Ishikawa (cell line): ENCODE results near the gene TTLL1.
A peak's percentile ranks its signal among the peaks of the same experiment; 100 is the strongest.

Experiments
- CEBPB ChIP-seq: IDR thresholded peaks from 2 replicates; pipeline ENCODE4 v1.6.1; 2012
- CREB1 ChIP-seq: IDR thresholded peaks from 2 replicates; pipeline ENCODE4 v1.6.1; 2012; ENCODE audit warnings: low read depth
- EGR1 ChIP-seq: IDR thresholded peaks from 2 replicates; pipeline ENCODE4 v1.6.1; 2012
- EP300 ChIP-seq: IDR thresholded peaks from 2 replicates; pipeline ENCODE4 v1.6.1; 2012; ENCODE audit warnings: borderline replicate concordance
- FOXM1 ChIP-seq: IDR thresholded peaks from 2 replicates; pipeline ENCODE4 v1.6.1; 2012; ENCODE audit warnings: low read depth, borderline replicate concordance
- NFIC ChIP-seq: IDR thresholded peaks from 2 replicates; pipeline ENCODE4 v1.6.1; 2012
- RAD21 ChIP-seq: IDR thresholded peaks from 2 replicates; pipeline ENCODE4 v1.6.1; 2012; ENCODE audit warnings: low read depth
- REST ChIP-seq: IDR thresholded peaks from 2 replicates; pipeline ENCODE4 v1.6.1; 2012; ENCODE audit warnings: low read depth, mild to moderate bottlenecking
- TAF1 ChIP-seq: IDR thresholded peaks from 2 replicates; pipeline ENCODE4 v1.6.1; 2012; ENCODE audit warnings: low read depth, mild to moderate bottlenecking
- TCF12 ChIP-seq: IDR thresholded peaks from 2 replicates; pipeline ENCODE4 v1.6.1; 2012; ENCODE audit warnings: low read depth
- TEAD4 ChIP-seq: IDR thresholded peaks from 2 replicates; pipeline ENCODE4 v1.6.1; 2012
- YY1 ChIP-seq: IDR thresholded peaks from 2 replicates; pipeline ENCODE4 v1.6.1; 2012; ENCODE audit warnings: low read depth
- ZBTB7A ChIP-seq: IDR thresholded peaks from 2 replicates; pipeline ENCODE4 v1.6.1; 2012; ENCODE audit warnings: low read depth
- TF ChIP-seq, protein P1 (sequence below): IDR thresholded peaks from 2 replicates; pipeline ENCODE4 v1.6.1; 2012
- TF ChIP-seq, protein P2 (sequence below): IDR thresholded peaks from 2 replicates; pipeline ENCODE4 v1.6.1; 2012

Gene TTLL1

DNA sequence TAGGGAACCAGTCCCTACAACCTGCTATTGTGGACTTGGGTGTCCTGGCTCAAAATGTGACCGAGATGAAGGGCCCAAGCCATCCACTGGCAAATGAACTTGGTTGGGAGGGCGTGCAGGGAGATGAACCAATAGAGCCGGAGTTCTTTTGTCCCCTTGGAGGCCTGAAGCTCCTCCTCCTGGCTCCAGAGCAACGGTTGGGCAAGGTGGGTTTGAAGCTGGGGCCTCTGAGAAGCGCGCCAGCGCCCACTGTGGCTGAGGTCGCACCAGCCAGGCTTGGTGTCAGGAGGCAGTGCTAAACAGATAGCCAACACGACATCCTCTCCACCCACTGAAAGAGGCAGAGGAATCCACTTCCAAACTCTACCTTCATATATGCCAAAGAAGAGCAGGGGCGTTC, 38.2 kb downstream of the TTLL1 start:
- TF ChIP-seq RAD21, result peak; percentile 36; the same call in 1 of the 2 replicates
- TF ChIP-seq YY1, result no peak

GRCh38 chr22:43047605-43048004, 41.6 kb downstream of the TTLL1 start:
- TF ChIP-seq EGR1 (no peak), REST (no peak), CREB1 (no peak), YY1 (no peak)
- TF ChIP-seq, protein P1, sequence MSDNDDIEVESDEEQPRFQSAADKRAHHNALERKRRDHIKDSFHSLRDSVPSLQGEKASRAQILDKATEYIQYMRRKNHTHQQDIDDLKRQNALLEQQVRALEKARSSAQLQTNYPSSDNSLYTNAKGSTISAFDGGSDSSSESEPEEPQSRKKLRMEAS, result no peak

GRCh38 chr22:43044290-43044712, 44.9 kb downstream of the TTLL1 start:
- TF ChIP-seq EP300 (no peak), TEAD4 (no peak), TAF1 (no peak), CEBPB (no peak), REST (no peak), YY1 (no peak), FOXM1 (no peak)
- TF ChIP-seq, protein P1, result no peak

DNA sequence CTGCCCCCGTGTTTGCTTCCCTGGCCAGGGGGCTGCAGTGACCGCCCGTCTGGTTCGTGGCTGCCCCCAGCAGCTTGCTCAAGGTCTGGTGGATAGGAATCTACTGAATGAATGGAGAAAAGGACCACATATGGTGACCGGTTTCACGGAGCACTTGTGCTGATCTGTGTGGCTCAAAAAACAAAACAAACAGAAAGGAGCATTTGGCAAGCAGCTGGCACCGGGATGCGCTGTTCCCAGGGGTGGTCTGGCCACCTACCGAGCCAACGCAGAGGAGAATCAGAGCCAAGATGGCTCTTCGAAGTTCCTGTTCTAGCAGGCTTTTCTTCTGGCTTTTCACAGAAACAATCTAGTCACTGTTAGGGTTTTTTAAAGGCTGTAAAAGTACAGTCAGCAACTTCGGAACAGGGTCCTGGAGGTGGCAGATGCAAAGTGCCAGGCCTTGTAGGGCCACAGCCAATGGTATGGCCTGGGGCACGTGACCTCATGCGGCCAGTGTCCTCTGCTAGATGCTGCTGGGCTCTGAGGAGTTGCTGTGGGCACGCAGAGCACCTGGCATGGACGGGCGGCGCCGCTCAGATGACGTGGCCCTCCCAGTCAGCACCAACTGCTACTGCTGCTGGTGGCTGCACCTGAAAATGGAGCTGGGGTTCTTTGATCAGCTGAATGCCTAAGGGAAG, 47.0 kb downstream of the TTLL1 start:
- no peak for TF ChIP-seq RAD21
- TF ChIP-seq EGR1, result no peak
- TF ChIP-seq EP300, result no peak
- TF ChIP-seq, protein P1, result no peak
- no peak for TF ChIP-seq CEBPB
- no peak for TF ChIP-seq ZBTB7A
- TF ChIP-seq, protein P2, sequence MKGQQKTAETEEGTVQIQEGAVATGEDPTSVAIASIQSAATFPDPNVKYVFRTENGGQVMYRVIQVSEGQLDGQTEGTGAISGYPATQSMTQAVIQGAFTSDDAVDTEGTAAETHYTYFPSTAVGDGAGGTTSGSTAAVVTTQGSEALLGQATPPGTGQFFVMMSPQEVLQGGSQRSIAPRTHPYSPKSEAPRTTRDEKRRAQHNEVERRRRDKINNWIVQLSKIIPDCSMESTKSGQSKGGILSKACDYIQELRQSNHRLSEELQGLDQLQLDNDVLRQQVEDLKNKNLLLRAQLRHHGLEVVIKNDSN, result no peak
- no peak for TF ChIP-seq CREB1
- TF ChIP-seq TCF12, result no peak
- TF ChIP-seq REST, result no peak
- TF ChIP-seq NFIC, result no peak
- no peak for TF ChIP-seq TAF1
- no peak for TF ChIP-seq TEAD4
- no peak for TF ChIP-seq YY1
- TF ChIP-seq FOXM1, result no peak

- no peak for TF ChIP-seq CREB1
- TF ChIP-seq NFIC, result no peak
- no peak for TF ChIP-seq EGR1
Observed at GRCh38 chr22:43039800-43040199, 49.4 kb downstream of the TTLL1 start.

DNA sequence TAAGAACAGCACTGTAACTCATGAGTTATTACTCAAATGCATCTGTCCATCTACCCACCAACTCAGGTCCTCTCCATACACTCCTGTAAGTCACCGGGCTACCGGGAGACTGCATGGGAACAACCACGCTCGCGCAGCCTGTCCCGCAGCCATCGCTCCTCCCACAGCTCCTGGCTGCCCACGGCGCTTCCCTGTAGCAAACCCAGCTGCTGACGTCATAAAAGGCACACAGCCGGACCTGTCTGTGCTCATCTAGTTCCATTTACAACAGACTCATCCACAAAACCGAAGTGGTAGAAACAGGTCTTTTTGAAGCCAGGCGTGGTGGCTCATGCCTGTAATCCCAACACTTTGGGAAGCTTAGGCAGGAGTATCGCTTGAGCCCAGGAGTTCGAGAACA, 50.9 kb downstream of the TTLL1 start:
- no peak for TF ChIP-seq RAD21
- no peak for TF ChIP-seq NFIC
- no peak for TF ChIP-seq TEAD4
- TF ChIP-seq CREB1, result no peak
